HuH-7 (cell line): ENCODE results near the gene RBMS3.

Experiments
- DNase-seq: peaks from one replicate; pipeline ENCODE4 v3.0.0; 2011; ENCODE audit warnings: low spot score

The RBMS3 gene

GRCh38 chr3:29892976-29893554 is 612.2 kb downstream of the RBMS3 start:
- no peak for DNase-seq

GRCh38 chr3:29896856-29897255 is 616.0 kb downstream of the RBMS3 start:
- DNase-seq = no peak

GRCh38 chr3:29898171-29898965 is 617.5 kb downstream of the RBMS3 start:
- DNase-seq = no peak

GRCh38 chr3:29899021-29899420 is 618.1 kb downstream of the RBMS3 start:
- DNase-seq = no peak

GRCh38 chr3:29901097-29901496 is 620.2 kb downstream of the RBMS3 start:
- DNase-seq = no peak

GRCh38 chr3:29903600-29903999 is 622.7 kb downstream of the RBMS3 start:
- DNase-seq = no peak

GRCh38 chr3:29906906-29907305 is 626.0 kb downstream of the RBMS3 start:
- DNase-seq = no peak

GRCh38 chr3:29912600-29913288 is 631.9 kb downstream of the RBMS3 start:
- DNase-seq = no peak

- DNase-seq = no peak
Measured at GRCh38 chr3:29914861-29915524, 634.1 kb downstream of the RBMS3 start.

GRCh38 chr3:29919571-29919970 is 638.7 kb downstream of the RBMS3 start:
- DNase-seq = no peak

GRCh38 chr3:29922992-29923746 is 642.3 kb downstream of the RBMS3 start:
- DNase-seq = peak; percentile 30

- DNase-seq = no peak
Measured at GRCh38 chr3:29924783-29925561, 644.1 kb downstream of the RBMS3 start.

GRCh38 chr3:29926378-29926777 is 645.5 kb downstream of the RBMS3 start:
- no peak for DNase-seq

GRCh38 chr3:29932696-29933325 is 651.9 kb downstream of the RBMS3 start:
- DNase-seq = no peak

- DNase-seq = no peak
Measured at GRCh38 chr3:29933802-29934490, 653.1 kb downstream of the RBMS3 start.

- DNase-seq = no peak
Measured at GRCh38 chr3:29934751-29935150, 653.9 kb downstream of the RBMS3 start.

- DNase-seq = no peak
Measured at GRCh38 chr3:29936054-29936453, 655.2 kb downstream of the RBMS3 start.

GRCh38 chr3:29936766-29937165 is 655.9 kb downstream of the RBMS3 start:
- DNase-seq = no peak

GRCh38 chr3:29937185-29937584 is 656.3 kb downstream of the RBMS3 start:
- DNase-seq = no peak

GRCh38 chr3:29940759-29941323 is 660.0 kb downstream of the RBMS3 start:
- peak; percentile 10 for DNase-seq
